ENCODE results near the gene MGAT3.

GRCh38 chr22:39434243-39434653 is 22.6 kb upstream of the MGAT3 start:
- no peak for TF ChIP-seq CTCF (IDR thresholded peaks at IDR 0.05)
- TF ChIP-seq POLR2A (IDR thresholded peaks at IDR 0.05) = no peak
